Mesodermal cell (in vitro differentiated cells): ENCODE results near the gene NR1H3.

ENCODE experiments used
- H3K27ac ChIP-seq: 2 replicates; pipeline ENCODE4 v1.7.0; 2013; ENCODE audit warnings: mild to moderate bottlenecking, low read depth, low read length, moderate library complexity; ENCODE audit not compliant: severe bottlenecking
- H3K36me3 ChIP-seq: 2 replicates; pipeline ENCODE4 v1.7.1; 2013; ENCODE audit warnings: mild to moderate bottlenecking, low read length, moderate library complexity; ENCODE audit not compliant: control insufficient read depth, insufficient read depth
- H3K4me1 ChIP-seq: one replicate; pipeline ENCODE4 v1.7.1; 2013; ENCODE audit warnings: mild to moderate bottlenecking, low read length; ENCODE audit not compliant: insufficient read depth, control insufficient read depth, poor library complexity, severe bottlenecking
- H3K4me3 ChIP-seq: 2 replicates; pipeline ENCODE4 v1.7.0; 2013; ENCODE audit warnings: low read length, control low read depth, mild to moderate bottlenecking; ENCODE audit not compliant: insufficient read depth, poor library complexity, severe bottlenecking; ENCODE audit errors: extremely low read depth
- H3K9me3 ChIP-seq: 2 replicates; pipeline ENCODE4 v1.7.1; 2013; ENCODE audit warnings: mild to moderate bottlenecking, low read length, moderate library complexity; ENCODE audit not compliant: control insufficient read depth
- WGBS, 2 experiments: methylation state at CpG; one replicate each; pipeline ENCODE4 v1.1.5; 2013; ENCODE audit warnings: missing lambda C conversion rate in 2 of 2; ENCODE audit not compliant: insufficient coverage in 2 of 2; 5-methylcytosine and 5-hydroxymethylcytosine counted together

The NR1H3 gene

GRCh38 chr11:47225552-47226400, 32.0 kb upstream of the NR1H3 start:
- peaks cover 92% of the 10 kb centered on the region for H3K36me3 ChIP-seq
- H3K9me3 ChIP-seq, result no peaks in the 10 kb centered on the region
- WGBS, 2 experiments, result 87 to 100% methylated on average over 2 to 3 of the region's 7 CpGs
- H3K4me3 ChIP-seq, result no peak overlapping the region
- H3K27ac ChIP-seq, result no peak overlapping the region
- no peaks in the 10 kb centered on the region for H3K4me1 ChIP-seq

GRCh38 chr11:47229161-47229560, 28.6 kb upstream of the NR1H3 start:
- no peaks in the 10 kb centered on the region for H3K9me3 ChIP-seq
- WGBS, 2 experiments, result 96 to 97% methylated on average over 8 of the region's 8 CpGs

GRCh38 chr11:47233051-47233450, 24.7 kb upstream of the NR1H3 start:
- Histone ChIP-seq H3K4me1 (no peaks in the 10 kb centered on the region), H3K9me3 (no peaks in the 10 kb centered on the region), H3K4me3 (no peak overlapping the region), H3K27ac (no peak overlapping the region), H3K36me3 (peaks cover 94% of the 10 kb centered on the region)
- WGBS, 2 experiments, result 92 to 96% methylated on average over 3 of the region's 4 CpGs

More at GRCh38 chr11:47229161-47229560, 28.6 kb upstream of the NR1H3 start:
- Histone ChIP-seq H3K4me3 (no peak overlapping the region), H3K27ac (no peak overlapping the region), H3K4me1 (no peaks in the 10 kb centered on the region), H3K36me3 (peaks cover 95% of the 10 kb centered on the region)

- WGBS, 2 experiments, result 91 to 95% methylated on average over 7 to 11 of the region's 11 CpGs
- Histone ChIP-seq H3K9me3 (no peaks in the 10 kb centered on the region), H3K4me1 (no peaks in the 10 kb centered on the region), H3K4me3 (no peak overlapping the region), H3K27ac (no peak overlapping the region), H3K36me3 (peaks cover 95% of the 10 kb centered on the region)
These were observed 23.7 kb upstream of the NR1H3 start for GRCh38 chr11:47233989-47234668.

GRCh38 chr11:47234669-47235100, 23.1 kb upstream of the NR1H3 start:
- Histone ChIP-seq H3K36me3 (peaks cover 96% of the 10 kb centered on the region), H3K4me3 (no peak overlapping the region), H3K27ac (no peak overlapping the region)

DNA sequence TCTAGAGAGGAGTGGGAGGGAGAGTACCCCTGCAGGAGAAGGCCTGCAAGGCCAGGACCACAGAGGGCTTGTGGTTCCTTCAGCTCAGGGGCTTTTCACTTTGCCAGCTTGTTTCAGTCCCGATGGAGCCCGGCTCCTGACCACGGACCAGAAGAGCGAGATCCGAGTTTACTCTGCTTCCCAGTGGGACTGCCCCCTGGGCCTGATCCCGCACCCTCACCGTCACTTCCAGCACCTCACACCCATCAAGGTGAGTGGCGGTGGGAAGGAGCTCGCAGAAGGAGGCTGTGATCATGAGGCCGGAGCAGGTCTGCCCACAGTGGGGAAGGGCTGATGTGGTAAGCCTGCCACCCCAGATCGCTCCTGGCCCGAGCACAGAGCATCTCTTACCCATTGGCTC, 22.6 kb upstream of the NR1H3 start:
- Histone ChIP-seq H3K9me3 (no peaks in the 10 kb centered on the region), H3K4me3 (no peak overlapping the region), H3K36me3 (peaks cover 96% of the 10 kb centered on the region), H3K27ac (no peak overlapping the region), H3K4me1 (no peaks in the 10 kb centered on the region)
- 98 to 100% methylated on average over 5 to 7 of the region's 12 CpGs for WGBS, 2 experiments

More at GRCh38 chr11:47234669-47235100, 23.1 kb upstream of the NR1H3 start:
- Histone ChIP-seq H3K9me3 (no peaks in the 10 kb centered on the region), H3K4me1 (no peaks in the 10 kb centered on the region)
- WGBS, 2 experiments, result 94 to 97% methylated on average over 12 of the region's 12 CpGs

DNA sequence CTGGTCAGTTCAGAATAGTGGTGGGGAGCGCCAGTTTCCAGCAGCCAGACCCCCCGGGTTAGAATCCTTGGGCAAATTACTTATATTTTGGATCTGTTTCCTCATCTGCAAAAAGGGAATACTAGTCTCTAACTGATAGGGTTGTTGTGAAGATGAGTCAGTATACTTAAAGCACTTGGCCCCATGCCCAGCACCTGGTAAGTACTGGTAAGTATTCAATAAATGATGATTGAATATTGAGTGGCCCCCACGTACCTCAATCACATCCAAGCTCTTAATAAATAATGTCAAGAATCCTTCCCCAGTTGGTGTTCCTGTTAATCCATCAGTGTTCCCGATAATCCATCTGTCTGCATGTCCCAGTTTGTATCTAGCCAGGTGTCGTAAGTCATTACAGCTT, 21.3 kb upstream of the NR1H3 start:
- H3K4me1 ChIP-seq, result no peaks in the 10 kb centered on the region
- WGBS, 2 experiments, result 92 to 96% methylated on average over 2 to 4 of the region's 5 CpGs
- peaks cover 93% of the 10 kb centered on the region for H3K36me3 ChIP-seq
- H3K4me3 ChIP-seq, result no peak overlapping the region
- no peaks in the 10 kb centered on the region for H3K9me3 ChIP-seq
- no peak overlapping the region for H3K27ac ChIP-seq

DNA sequence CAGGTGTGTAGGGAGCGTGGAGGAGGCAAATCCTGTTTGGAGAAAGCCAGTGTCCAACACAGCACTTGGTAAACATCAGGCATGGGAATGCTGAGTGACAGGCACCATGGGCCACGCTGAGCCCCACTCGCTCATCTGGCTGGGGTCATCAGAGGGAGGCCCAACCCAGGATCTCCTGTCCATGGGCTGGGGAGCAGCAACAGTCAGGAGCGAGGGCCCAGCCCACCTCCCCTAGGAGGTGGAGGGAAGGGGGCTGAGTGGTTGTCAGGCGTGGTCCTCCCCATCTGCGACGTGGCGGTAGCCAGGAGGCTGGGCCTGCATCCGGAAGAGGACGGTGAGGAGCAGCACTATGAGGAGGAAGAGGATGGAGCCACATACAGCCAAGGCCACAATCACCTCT, 17.9 kb upstream of the NR1H3 start:
- peaks cover 90% of the 10 kb centered on the region for H3K36me3 ChIP-seq
- WGBS, 2 experiments, result 97 to 100% methylated on average over 5 to 9 of the region's 10 CpGs

DNA sequence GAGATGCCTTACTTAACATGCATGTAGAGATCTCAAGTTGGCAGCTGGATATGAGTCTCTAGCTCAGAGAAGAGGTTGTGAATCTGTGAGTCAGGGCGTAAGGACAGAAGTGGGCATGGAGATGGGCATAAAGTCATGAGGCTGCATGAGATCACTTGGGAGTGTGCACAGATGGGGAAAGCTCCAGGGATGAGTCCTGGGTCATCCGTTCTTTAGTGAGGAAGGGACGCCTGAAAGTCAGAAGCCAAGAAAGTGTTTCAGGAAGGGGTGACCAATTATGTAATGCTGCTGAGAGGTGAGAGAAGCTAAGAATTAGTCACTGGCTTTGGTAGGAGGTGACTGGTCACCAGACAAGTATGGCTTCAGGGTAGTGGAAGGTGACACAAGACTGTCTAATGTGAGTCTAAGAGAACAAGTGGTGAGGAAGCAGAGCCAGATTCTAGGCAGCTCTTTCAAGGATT, 15.9 kb upstream of the NR1H3 start:
- Histone ChIP-seq H3K9me3 (no peaks in the 10 kb centered on the region), H3K36me3 (peaks cover 90% of the 10 kb centered on the region), H3K4me1 (no peaks in the 10 kb centered on the region), H3K4me3 (no peak overlapping the region), H3K27ac (no peak overlapping the region)
- WGBS, 2 experiments, result 93 to 94% methylated on average over 3 of the region's 3 CpGs

More for the DNA sequence above, 17.9 kb upstream of the NR1H3 start:
- Histone ChIP-seq H3K9me3 (no peaks in the 10 kb centered on the region), H3K4me1 (no peaks in the 10 kb centered on the region), H3K4me3 (no peak overlapping the region), H3K27ac (no peak overlapping the region)

DNA sequence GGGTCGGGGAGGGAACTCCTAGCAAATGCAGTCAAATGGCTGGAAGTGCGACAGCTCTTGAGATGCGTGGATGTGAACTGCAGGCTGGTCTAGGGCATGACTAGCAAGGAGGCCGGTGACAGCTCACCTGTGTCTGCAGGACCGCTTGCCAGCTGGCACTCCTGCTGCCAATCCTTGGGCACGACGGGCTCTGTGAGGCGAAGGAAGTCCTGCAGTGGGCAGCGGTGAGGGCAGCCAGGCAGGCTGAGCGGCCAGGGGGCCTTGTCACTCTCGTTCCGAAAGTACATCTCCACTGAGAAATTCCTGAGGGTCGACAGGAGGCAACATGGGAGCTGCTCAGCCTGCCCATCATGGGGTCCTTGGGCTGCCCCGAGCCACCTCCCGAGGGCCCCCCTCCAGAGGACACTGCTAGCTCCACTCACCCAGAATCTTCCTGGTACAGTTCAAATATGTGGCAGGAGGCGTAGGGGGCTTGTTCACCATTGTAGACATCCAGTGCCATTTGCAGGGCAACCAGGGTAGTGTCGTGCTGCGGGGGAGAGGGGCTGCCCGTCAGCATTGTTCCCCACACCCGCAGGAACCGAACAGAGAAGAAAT, 15.1 kb upstream of the NR1H3 start:
- Histone ChIP-seq H3K27ac (no peak overlapping the region), H3K9me3 (no peaks in the 10 kb centered on the region), H3K36me3 (peaks cover 91% of the 10 kb centered on the region), H3K4me3 (no peak overlapping the region), H3K4me1 (no peaks in the 10 kb centered on the region)
- 96% methylated on average over 20 to 21 of the region's 21 CpGs for WGBS, 2 experiments
